Gastroesophageal sphincter (tissue), 3 donors: Measurements from ENCODE around the gene MSANTD1.

Experiments used
- POLR2A ChIP-seq, 2 donors: fragments of 450-650 bp; IDR thresholded peaks; one replicate each; pipeline ENCODE4 v1.6.1; 2017; ENCODE audit warnings: antibody characterized with exemption in 2 of 2, mild to moderate bottlenecking in 2 of 2, moderate library complexity in 1 of 2
- TF ChIP-seq, protein P1 (sequence below), 4 experiments: fragments of 200-600 bp in 2 of 4; fragments of 450-650 bp in 2 of 4; sonication (generic) in 1 of 4; IDR thresholded peaks; one replicate each; pipeline ENCODE4 v1.5.1; 2017 to 2019; ENCODE audit warnings: antibody characterized with exemption in 4 of 4, mild to moderate bottlenecking in 2 of 4, moderate library complexity in 2 of 4

DNA sequence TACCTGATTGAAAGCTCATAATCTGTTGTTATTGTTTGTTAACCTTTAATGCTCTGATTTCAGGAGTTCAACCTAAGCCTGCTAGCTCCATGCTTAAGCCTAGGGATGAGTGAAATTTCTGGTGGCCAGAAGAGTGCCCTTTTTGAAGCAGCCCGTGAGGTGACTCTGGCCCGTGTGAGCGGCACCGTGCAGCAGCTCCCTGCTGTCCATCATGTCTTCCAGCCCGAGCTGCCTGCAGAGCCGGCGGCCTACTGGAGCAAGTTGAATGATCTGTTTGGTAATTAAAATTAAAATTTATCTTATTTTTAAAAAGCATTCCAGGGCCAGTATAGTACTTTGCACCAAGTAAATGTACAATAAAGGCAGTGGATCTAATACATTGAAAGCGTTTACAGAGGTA, 37.1 kb upstream of the MSANTD1 start:
- TF ChIP-seq, protein P1, sequence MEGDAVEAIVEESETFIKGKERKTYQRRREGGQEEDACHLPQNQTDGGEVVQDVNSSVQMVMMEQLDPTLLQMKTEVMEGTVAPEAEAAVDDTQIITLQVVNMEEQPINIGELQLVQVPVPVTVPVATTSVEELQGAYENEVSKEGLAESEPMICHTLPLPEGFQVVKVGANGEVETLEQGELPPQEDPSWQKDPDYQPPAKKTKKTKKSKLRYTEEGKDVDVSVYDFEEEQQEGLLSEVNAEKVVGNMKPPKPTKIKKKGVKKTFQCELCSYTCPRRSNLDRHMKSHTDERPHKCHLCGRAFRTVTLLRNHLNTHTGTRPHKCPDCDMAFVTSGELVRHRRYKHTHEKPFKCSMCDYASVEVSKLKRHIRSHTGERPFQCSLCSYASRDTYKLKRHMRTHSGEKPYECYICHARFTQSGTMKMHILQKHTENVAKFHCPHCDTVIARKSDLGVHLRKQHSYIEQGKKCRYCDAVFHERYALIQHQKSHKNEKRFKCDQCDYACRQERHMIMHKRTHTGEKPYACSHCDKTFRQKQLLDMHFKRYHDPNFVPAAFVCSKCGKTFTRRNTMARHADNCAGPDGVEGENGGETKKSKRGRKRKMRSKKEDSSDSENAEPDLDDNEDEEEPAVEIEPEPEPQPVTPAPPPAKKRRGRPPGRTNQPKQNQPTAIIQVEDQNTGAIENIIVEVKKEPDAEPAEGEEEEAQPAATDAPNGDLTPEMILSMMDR (IDR thresholded peaks at IDR 0.05): no peak
- TF ChIP-seq POLR2A (IDR thresholded peaks at IDR 0.05): no peak
